GM12878 (cell line): ENCODE data around the gene BDKRB2. TPM values are rescaled to one million over a fixed set of nuclear protein-coding genes. Genes with fewer than 3 reads are reported as not detected.

ENCODE experiments used
- ASH2L ChIP-seq: fragments of 300-600, 200-600 bp; sonication (generic); IDR thresholded peaks from 2 replicates; pipeline ENCODE4 v1.6.1; 2017; ENCODE audit warnings: low read depth, mild to moderate bottlenecking, borderline replicate concordance
- ELK1 ChIP-seq: IDR thresholded peaks from 2 replicates; pipeline ENCODE4 v1.6.1; 2012; ENCODE audit warnings: low read depth, low read length, improper control_type of control experiment
- GABPA ChIP-seq: IDR thresholded peaks from 2 replicates; pipeline ENCODE4 v1.6.1; 2014; ENCODE audit warnings: antibody characterized with exemption, low read depth, mild to moderate bottlenecking, inconsistent platforms
- MEF2A ChIP-seq: IDR thresholded peaks from 2 replicates; pipeline ENCODE4 v1.6.1; 2011; ENCODE audit warnings: low read depth, mild to moderate bottlenecking, low read length, moderate library complexity; ENCODE audit not compliant: insufficient read depth
- SIX5 ChIP-seq: IDR thresholded peaks from 2 replicates; pipeline ENCODE4 v1.6.1; 2011; ENCODE audit warnings: mild to moderate bottlenecking, low read depth, low read length, moderate library complexity; ENCODE audit not compliant: severe bottlenecking
- SMAD1 ChIP-seq: fragments of 450-650 bp; IDR thresholded peaks from 2 replicates; pipeline ENCODE4 v1.6.1; 2018; ENCODE audit warnings: mild to moderate bottlenecking, low read depth; ENCODE audit not compliant: partially characterized antibody
- SREBF1 ChIP-seq: IDR thresholded peaks from 2 replicates; pipeline ENCODE4 v1.6.1; 2012; ENCODE audit warnings: mild to moderate bottlenecking, low read length
- ZBTB4 ChIP-seq: fragments of 450-650 bp; formaldehyde crosslinking; IDR thresholded peaks from 2 replicates; pipeline ENCODE4 v1.4.0; 2022; ENCODE audit warnings: mild to moderate bottlenecking, moderate library complexity
- ZNF384 ChIP-seq: IDR thresholded peaks from 2 replicates; pipeline ENCODE4 v1.6.1; 2012; ENCODE audit warnings: low read depth, mild to moderate bottlenecking, low read length, improper control_type of control experiment, borderline replicate concordance
- polyA plus RNA-seq, 11 experiments: library from polyadenylated mRNA; depleted of rRNA in 4 of 11; unstranded in 6 of 11; stranded (reverse) in 5 of 11; fragments of >200 nt; fragmentation: Nextera tagmentation in 4 of 11; fragmentation: Illumina TruSeq in 1 of 11; extraction: Ambion mirVana in 4 of 11; extraction: Trizol in 1 of 11; gene quantifications; 1 replicate in 1 of 11; 2 replicates in 10 of 11; pipeline versions ENCODE4 v1.2.1 to v1.2.3, GENCODE V29; 2011 to 2016; ENCODE audit warnings: inconsistent platforms in 2 of 11, missing spikeins in 2 of 11, low read depth in 1 of 11
- total RNA-seq, 4 experiments: library from RNA; depleted of rRNA in 3 of 4; stranded (reverse); fragments of >200 nt in 3 of 4; fragmentation: Illumina TruSeq in 1 of 4; extraction: Trizol in 1 of 4; gene quantifications; 2 replicates each; pipeline versions ENCODE4 v1.2.1 to v1.2.3, GENCODE V29; 2013 to 2021

The BDKRB2 gene
- total and polyA plus RNA-seq, 10 of the 15 experiments (the other 5 are each of a cell fraction or from before 2014, with no cell fraction given) = 0.08 TPM; not detected in 9

GRCh38 chr14:96285667-96286066 lies 81.0 kb downstream of the BDKRB2 start (continued):
- TF ChIP-seq ELK1 (no peak), SMAD1 (no peak), MEF2A (no peak), ZNF384 (no peak), SREBF1 (no peak), ZBTB4 (CRISPR knock-in tag) (no peak), ASH2L (no peak), SIX5 (no peak), GABPA (no peak)
